IMR-90 (cell line): ENCODE results near the gene FGF9. TPM values are rescaled to one million over a fixed set of nuclear protein-coding genes. Genes with fewer than 3 reads are reported as not detected.

Experiments
- ATAC-seq: fragments of 200-7000 bp; cut with Tn5 transposase; 2 replicates; pipeline ENCODE4 v1.9.1; 2020; ENCODE audit warnings: low read depth, mild to moderate bottlenecking, moderate library complexity
- BruUV-seq: library from RNA; stranded (reverse); fragments of 400-500 nt; replicated peaks from 2 replicates; lab custom pipeline; 2021; lab: Mats Ljungman, UMichigan
- CTCF ChIA-PET: fragments of 300-600 bp; formaldehyde crosslinking; extraction: SDS; loops from one replicate; lab custom pipeline; 2021; ENCODE audit warnings: antibody characterized with exemption; lab: Yijun Ruan, JAX
- POLR2A ChIA-PET: fragments of 300-600 bp; sonication (Branson Sonifier 250); formaldehyde crosslinking; loops from one replicate; lab custom pipeline; 2022; ENCODE audit warnings: antibody characterized with exemption; ENCODE audit not compliant: unreplicated experiment; lab: Charles Lee
- DNase-seq: peaks from one replicate; pipeline ENCODE4 v3.0.0; 2013
- H2AFZ ChIP-seq: replicated peaks from 2 replicates; pipeline ENCODE3; 2013; ENCODE audit warnings: low read length, mild to moderate bottlenecking; ENCODE audit not compliant: poor library complexity
- H2AK5ac ChIP-seq: 2 replicates; pipeline ENCODE4 v1.6.1; 2013; ENCODE audit warnings: low read depth, low read length, inconsistent platforms
- H2AK9ac ChIP-seq: replicated peaks from 2 replicates; pipeline ENCODE3; 2013; ENCODE audit warnings: mild to moderate bottlenecking, low read depth, low read length, moderate library complexity; ENCODE audit not compliant: poor library complexity
- H2BK120ac ChIP-seq: 2 replicates; pipeline ENCODE4 v1.6.1; 2013; ENCODE audit warnings: low read depth, low read length, inconsistent platforms
- H2BK15ac ChIP-seq: 3 replicates; pipeline ENCODE4 v1.6.1; 2013; ENCODE audit warnings: low read depth, low read length, inconsistent platforms
- H2BK20ac ChIP-seq: 2 replicates; pipeline ENCODE4 v1.6.1; 2013; ENCODE audit warnings: low read depth, mild to moderate bottlenecking, inconsistent platforms, low read length, moderate library complexity
- H2BK5ac ChIP-seq: 2 replicates; pipeline ENCODE4 v1.6.1; 2013; ENCODE audit warnings: mild to moderate bottlenecking, low read depth, low read length, inconsistent platforms; ENCODE audit not compliant: poor library complexity, severe bottlenecking
- H3K14ac ChIP-seq: replicated peaks from 2 replicates; pipeline ENCODE4 v1.6.1; 2013; ENCODE audit warnings: low read depth, low read length, inconsistent platforms
- H3K18ac ChIP-seq: 2 replicates; pipeline ENCODE4 v1.6.1; 2013; ENCODE audit warnings: low read depth, low read length, control low read depth
- H3K23ac ChIP-seq: 2 replicates; pipeline ENCODE4 v1.6.1; 2013; ENCODE audit warnings: low read depth, low read length, inconsistent platforms
- H3K27ac ChIP-seq: 2 replicates; pipeline ENCODE4 v1.5.1; 2013; ENCODE audit warnings: mild to moderate bottlenecking, control low read depth, low read length; ENCODE audit not compliant: insufficient read depth
- H3K27me3 ChIP-seq: 2 replicates; pipeline ENCODE4 v1.6.1; 2013; ENCODE audit warnings: low read length; ENCODE audit not compliant: control insufficient read depth, insufficient read depth
- H3K36me3 ChIP-seq: 2 replicates; pipeline ENCODE4 v1.6.1; 2013; ENCODE audit warnings: low read length, mixed read lengths; ENCODE audit not compliant: control insufficient read depth, insufficient read depth
- H3K4ac ChIP-seq: 2 replicates; pipeline ENCODE4 v1.6.1; 2013; ENCODE audit warnings: low read depth, low read length, inconsistent platforms
- H3K4me1 ChIP-seq: 2 replicates; pipeline ENCODE4 v1.6.1; 2013; ENCODE audit warnings: low read length, mixed read lengths; ENCODE audit not compliant: control insufficient read depth, insufficient read depth
- H3K4me2 ChIP-seq: 2 replicates; pipeline ENCODE4 v1.6.1; 2013; ENCODE audit warnings: low read depth, mild to moderate bottlenecking, control low read depth, low read length, moderate library complexity
- H3K4me3 ChIP-seq: 2 replicates; pipeline ENCODE4 v1.5.1; 2013; ENCODE audit warnings: low read depth, mild to moderate bottlenecking, control low read depth, low read length, moderate library complexity; ENCODE audit not compliant: insufficient read depth
- H3K56ac ChIP-seq: 2 replicates; pipeline ENCODE4 v1.6.1; 2013; ENCODE audit warnings: low read length, inconsistent platforms; ENCODE audit not compliant: insufficient read depth; ENCODE audit errors: extremely low read depth
- H3K79me1 ChIP-seq, 2 experiments: 2 replicates each; pipeline ENCODE4 v1.6.1; 2013; ENCODE audit warnings: low read length in 2 of 2, inconsistent platforms in 1 of 2, low read depth in 1 of 2
- H3K9ac ChIP-seq: 2 replicates; pipeline ENCODE4 v1.6.1; 2013; ENCODE audit warnings: low read depth, low read length, control low read depth
- H3K9me1 ChIP-seq: 2 replicates; pipeline ENCODE4 v1.6.1; 2013; ENCODE audit warnings: low read length, inconsistent platforms; ENCODE audit not compliant: insufficient read depth
- H3K9me3 ChIP-seq: 2 replicates; pipeline ENCODE4 v1.6.1; 2013; ENCODE audit warnings: low read length; ENCODE audit not compliant: control insufficient read depth, insufficient read depth
- H4K20me1 ChIP-seq: 2 replicates; pipeline ENCODE4 v1.6.1; 2013; ENCODE audit warnings: low read length, inconsistent platforms; ENCODE audit not compliant: insufficient read depth
- H4K5ac ChIP-seq: 2 replicates; pipeline ENCODE4 v1.6.1; 2013; ENCODE audit warnings: mild to moderate bottlenecking, low read depth, low read length, control low read depth
- H4K8ac ChIP-seq, 2 experiments: 2 replicates each; pipeline ENCODE4 v1.6.1; 2013; ENCODE audit warnings: low read depth in 2 of 2, low read length in 2 of 2, control low read depth in 1 of 2, inconsistent platforms in 1 of 2
- H4K91ac ChIP-seq: 2 replicates; pipeline ENCODE4 v1.6.1; 2013; ENCODE audit warnings: low read depth, low read length, inconsistent platforms; ENCODE audit not compliant: insufficient read depth
- BHLHE40 ChIP-seq: fragments of 150-350 bp; IDR thresholded peaks from 2 replicates; pipeline ENCODE4 v1.6.1; 2016; ENCODE audit warnings: mild to moderate bottlenecking, low read depth, low read length
- CHD1 ChIP-seq: IDR thresholded peaks from 2 replicates; pipeline ENCODE4 v1.6.1; 2012; ENCODE audit warnings: low read depth, low read length, improper control_type of control experiment
- MAFK ChIP-seq: IDR thresholded peaks from 2 replicates; pipeline ENCODE4 v1.6.1; 2012; ENCODE audit warnings: low read depth, low read length, improper control_type of control experiment
- MAZ ChIP-seq: IDR thresholded peaks from 2 replicates; pipeline ENCODE4 v1.6.1; 2012; ENCODE audit warnings: low read depth, mild to moderate bottlenecking, low read length, improper control_type of control experiment, moderate library complexity, borderline replicate concordance
- MXI1 ChIP-seq: IDR thresholded peaks from 2 replicates; pipeline ENCODE4 v1.6.1; 2012; ENCODE audit warnings: low read depth, mild to moderate bottlenecking, low read length, moderate library complexity, borderline replicate concordance
- NFE2L2 ChIP-seq: fragments of 150-350 bp; IDR thresholded peaks from 2 replicates; pipeline ENCODE4 v1.6.1; 2016; ENCODE audit warnings: low read depth, mild to moderate bottlenecking, low read length
- POLR2A ChIP-seq: IDR thresholded peaks from 2 replicates; pipeline ENCODE4 v1.6.1; 2012; ENCODE audit warnings: mild to moderate bottlenecking, low read depth, low read length
- RCOR1 ChIP-seq: IDR thresholded peaks from 2 replicates; pipeline ENCODE4 v1.6.1; 2012; ENCODE audit warnings: mild to moderate bottlenecking, low read length, improper control_type of control experiment; ENCODE audit not compliant: insufficient replicate concordance
- RFX5 ChIP-seq: IDR thresholded peaks from 2 replicates; pipeline ENCODE4 v1.8.0; 2012; ENCODE audit warnings: low read depth, mild to moderate bottlenecking, low read length, moderate library complexity
- SMC3 ChIP-seq: fragments of 150-350 bp; IDR thresholded peaks from 2 replicates; pipeline ENCODE4 v1.6.1; 2016; ENCODE audit warnings: low read depth, mild to moderate bottlenecking, antibody characterized with exemption, low read length, moderate library complexity
- WGBS, 2 experiments: methylation state at CpG; one replicate each; pipeline versions ENCODE4 v1.1.5 to v1.1.7; 2013; ENCODE audit warnings: missing lambda C conversion rate in 2 of 2; ENCODE audit not compliant: insufficient read length in 1 of 2; ENCODE audit errors: extremely low coverage in 2 of 2; 5-methylcytosine and 5-hydroxymethylcytosine counted together
- dilution Hi-C: fragments of 300-500 bp; cut with HindIII; formaldehyde crosslinking; loops from one replicate; pipeline ENCODE4 v1.14.3; 2018; ENCODE audit warnings: low sequenced_read_pairs; ENCODE audit not compliant: unreplicated experiment
- in situ Hi-C: fragments of 300-500 bp; cut with MboI; formaldehyde crosslinking; loops from 3 replicates; pipeline ENCODE4 v1.14.3; 2019; ENCODE audit warnings: low sequenced_read_pairs, inconsistent platforms, mixed read lengths
- intact Hi-C: fragments of 100-400 bp; cut with micrococcal nuclease; formaldehyde crosslinking; loops from 2 replicates; pipeline ENCODE4 v1.10.0; 2022
- polyA plus RNA-seq, 3 experiments: library from polyadenylated mRNA; depleted of rRNA; stranded (reverse); fragments of >200 nt; gene quantifications; 2 replicates each; pipeline ENCODE4 v1.2.3, GENCODE V29; 2012; ENCODE audit warnings: low replicate concordance in 1 of 3
- total RNA-seq: library from RNA; depleted of rRNA; stranded (reverse); fragments of >200 nt; gene quantifications from 2 replicates; pipeline ENCODE4 v1.2.3, GENCODE V29; 2012
- TF ChIP-seq, protein P1 (sequence below): conservative IDR thresholded peaks from 2 replicates; pipeline ENCODE4 v1.5.1; 2012; ENCODE audit warnings: mild to moderate bottlenecking, low read depth, low read length, improper control_type of control experiment
- TF ChIP-seq, protein P2 (sequence below): fragments of 150-350 bp; IDR thresholded peaks from 2 replicates; pipeline ENCODE4 v1.6.1; 2016; ENCODE audit warnings: low read depth, mild to moderate bottlenecking, low read length, moderate library complexity, borderline replicate concordance
- TF ChIP-seq, protein P3 (sequence below): fragments of 150-350 bp; IDR thresholded peaks from 2 replicates; pipeline ENCODE4 v1.6.1; 2017; ENCODE audit warnings: mild to moderate bottlenecking, antibody characterized with exemption, low read length, low read depth

Gene FGF9
- total and polyA plus RNA-seq, 2 of the 4 experiments (the other 2 are of a cell fraction), result under 0.01 to 0.05 TPM

DNA sequence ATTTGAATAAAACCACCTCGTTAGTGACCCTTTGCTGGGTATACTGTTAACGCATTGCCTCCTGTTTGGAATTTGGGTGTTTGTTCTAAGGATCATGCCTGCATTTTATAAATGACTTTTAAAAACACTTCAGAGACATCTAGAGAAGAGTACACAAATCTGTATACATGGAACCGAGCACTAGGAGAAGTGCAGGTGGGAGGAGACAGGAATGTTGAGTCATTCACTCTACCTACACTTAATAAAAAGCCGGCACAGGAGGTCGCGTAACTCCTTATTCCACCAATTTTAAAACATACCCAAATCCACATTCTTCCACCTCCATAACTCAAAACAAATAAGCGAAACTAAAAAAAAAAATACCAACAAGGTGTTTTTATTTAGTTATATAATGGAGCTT lies 48.6 kb downstream of the FGF9 start:
- intact Hi-C loops (no loop called here), in situ Hi-C loops (no loop called here), dilution Hi-C loops (no loop called here)
- Histone ChIP-seq H3K4ac (no peak overlapping the region), H2AFZ (no peak overlapping the region), H4K5ac (no peak overlapping the region), H3K79me1 (no peaks in the 10 kb centered on the region), H2AK5ac (no peak overlapping the region), H2BK5ac (no peak overlapping the region), H3K14ac (no peak overlapping the region), H3K56ac (no peak overlapping the region), H3K18ac (no peak overlapping the region), H3K36me3 (no peaks in the 10 kb centered on the region), H4K91ac (no peak overlapping the region), H3K27ac (no peak overlapping the region), H3K9ac (no peak overlapping the region), H2AK9ac (no peak overlapping the region), H3K27me3 (peaks cover 30% of the 10 kb centered on the region), H4K20me1 (no peaks in the 10 kb centered on the region), H3K9me1 (no peaks in the 10 kb centered on the region), H3K4me2 (no peak overlapping the region), H3K9me3 (no peaks in the 10 kb centered on the region), H4K8ac (no peak overlapping the region), H3K23ac (no peak overlapping the region), H3K4me1 (no peaks in the 10 kb centered on the region; the same call in 1 of the 2 replicates), H2BK15ac (no peak overlapping the region), H3K4me3 (no peak overlapping the region), H2BK20ac (no peak overlapping the region), H2BK120ac (no peak overlapping the region)
- BruUV-seq, result no TSS peak
- WGBS, 2 experiments, result 100% methylated on average over 1 of the region's 7 CpGs; no CpG with 5 or more reads in 1 of the 2 experiments
- TF ChIP-seq POLR2A, result no peak
- TF ChIP-seq MAZ, result no peak
- no peak for TF ChIP-seq MAFK
- no peak for TF ChIP-seq RFX5
- no peak for TF ChIP-seq NFE2L2
- TF ChIP-seq, protein P1, sequence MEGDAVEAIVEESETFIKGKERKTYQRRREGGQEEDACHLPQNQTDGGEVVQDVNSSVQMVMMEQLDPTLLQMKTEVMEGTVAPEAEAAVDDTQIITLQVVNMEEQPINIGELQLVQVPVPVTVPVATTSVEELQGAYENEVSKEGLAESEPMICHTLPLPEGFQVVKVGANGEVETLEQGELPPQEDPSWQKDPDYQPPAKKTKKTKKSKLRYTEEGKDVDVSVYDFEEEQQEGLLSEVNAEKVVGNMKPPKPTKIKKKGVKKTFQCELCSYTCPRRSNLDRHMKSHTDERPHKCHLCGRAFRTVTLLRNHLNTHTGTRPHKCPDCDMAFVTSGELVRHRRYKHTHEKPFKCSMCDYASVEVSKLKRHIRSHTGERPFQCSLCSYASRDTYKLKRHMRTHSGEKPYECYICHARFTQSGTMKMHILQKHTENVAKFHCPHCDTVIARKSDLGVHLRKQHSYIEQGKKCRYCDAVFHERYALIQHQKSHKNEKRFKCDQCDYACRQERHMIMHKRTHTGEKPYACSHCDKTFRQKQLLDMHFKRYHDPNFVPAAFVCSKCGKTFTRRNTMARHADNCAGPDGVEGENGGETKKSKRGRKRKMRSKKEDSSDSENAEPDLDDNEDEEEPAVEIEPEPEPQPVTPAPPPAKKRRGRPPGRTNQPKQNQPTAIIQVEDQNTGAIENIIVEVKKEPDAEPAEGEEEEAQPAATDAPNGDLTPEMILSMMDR, result no peak
- no peak for TF ChIP-seq SMC3
- TF ChIP-seq, protein P2, sequence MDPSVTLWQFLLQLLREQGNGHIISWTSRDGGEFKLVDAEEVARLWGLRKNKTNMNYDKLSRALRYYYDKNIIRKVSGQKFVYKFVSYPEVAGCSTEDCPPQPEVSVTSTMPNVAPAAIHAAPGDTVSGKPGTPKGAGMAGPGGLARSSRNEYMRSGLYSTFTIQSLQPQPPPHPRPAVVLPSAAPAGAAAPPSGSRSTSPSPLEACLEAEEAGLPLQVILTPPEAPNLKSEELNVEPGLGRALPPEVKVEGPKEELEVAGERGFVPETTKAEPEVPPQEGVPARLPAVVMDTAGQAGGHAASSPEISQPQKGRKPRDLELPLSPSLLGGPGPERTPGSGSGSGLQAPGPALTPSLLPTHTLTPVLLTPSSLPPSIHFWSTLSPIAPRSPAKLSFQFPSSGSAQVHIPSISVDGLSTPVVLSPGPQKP, result no peak
- no peak for TF ChIP-seq RCOR1
- TF ChIP-seq BHLHE40, result no peak
- no peak for TF ChIP-seq CHD1
- no peak for TF ChIP-seq MXI1
- TF ChIP-seq, protein P3, sequence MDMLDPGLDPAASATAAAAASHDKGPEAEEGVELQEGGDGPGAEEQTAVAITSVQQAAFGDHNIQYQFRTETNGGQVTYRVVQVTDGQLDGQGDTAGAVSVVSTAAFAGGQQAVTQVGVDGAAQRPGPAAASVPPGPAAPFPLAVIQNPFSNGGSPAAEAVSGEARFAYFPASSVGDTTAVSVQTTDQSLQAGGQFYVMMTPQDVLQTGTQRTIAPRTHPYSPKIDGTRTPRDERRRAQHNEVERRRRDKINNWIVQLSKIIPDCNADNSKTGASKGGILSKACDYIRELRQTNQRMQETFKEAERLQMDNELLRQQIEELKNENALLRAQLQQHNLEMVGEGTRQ, result no peak
- ChIA-PET POLR2A (no interaction called here), CTCF (interaction anchor here (0.6 to 1.1 kb wide), 2 partner anchors 10 to 60 kb away, joined by 3 read pairs; no protein-coding TSS in a partner anchor)
- ATAC-seq (no peak), DNase-seq (no peak)
